ENCODE results near the gene TCP11L1. TPM values are rescaled to one million over a fixed set of nuclear protein-coding genes. Genes with fewer than 3 reads are reported as not detected.

TCP11L1 gene
- total and polyA plus RNA-seq, 2 donors (not counting 3 experiments of a cell fraction or from before 2014, with no cell fraction given), result 12.1 to 18.1 TPM

Small RNA genes lying within 50 kb of the gene (small RNA-seq; reads per million reads assigned to genes)
- not detected for gene RF00019 (ENCODE audit: insufficient read depth, insufficient read length, low read depth, low replicate concordance)

Other genes with a start within 250 kb of the TCP11L1 start
- gene CCDC73, start 244.9 kb upstream of the TCP11L1 start, total RNA-seq, result not detected in 2 replicates
- gene CCDC73, start 244.9 kb upstream of the TCP11L1 start, polyA plus RNA-seq, result not detected in 2 replicates
- gene PRRG4, start 209.6 kb upstream of the TCP11L1 start, total RNA-seq, result 0.09 TPM in 1 of 2 replicates, not detected in the other
- not detected in 2 replicates for gene PRRG4, start 209.6 kb upstream of the TCP11L1 start, polyA plus RNA-seq
- gene QSER1, start 146.8 kb upstream of the TCP11L1 start, total RNA-seq, result 31.1 and 36.6 TPM in 2 replicates
- 4.1 and 5.5 TPM in 2 replicates for gene QSER1, start 146.8 kb upstream of the TCP11L1 start, polyA plus RNA-seq
- 0.18 TPM in 1 of 2 replicates, not detected in the other for gene DEPDC7, start 23.7 kb upstream of the TCP11L1 start, total RNA-seq
- gene DEPDC7, start 23.7 kb upstream of the TCP11L1 start, polyA plus RNA-seq, result 0.05 and 0.08 TPM in 2 replicates
- 46.6 and 52.3 TPM in 2 replicates for gene CSTF3, start 121.9 kb downstream of the TCP11L1 start, total RNA-seq
- gene CSTF3, start 121.9 kb downstream of the TCP11L1 start, polyA plus RNA-seq, result 11.8 and 18.3 TPM in 2 replicates
- 36.1 and 36.7 TPM in 2 replicates for gene HIPK3, start 217.8 kb downstream of the TCP11L1 start, total RNA-seq
- 12.7 and 13.3 TPM in 2 replicates for gene HIPK3, start 217.8 kb downstream of the TCP11L1 start, polyA plus RNA-seq

Data from endothelial cell of umbilical vein (primary cell).